Measurements from ENCODE around the gene PTPN7. TPM values are rescaled to one million over a fixed set of nuclear protein-coding genes. Genes with fewer than 3 reads are reported as not detected.
A peak's percentile ranks its signal among the peaks of the same experiment; 100 is the strongest.

Gene PTPN7
- total RNA-seq, 6 donors from 2014 or later: 4.6 to 9.3 (median 7.7) TPM

DNA sequence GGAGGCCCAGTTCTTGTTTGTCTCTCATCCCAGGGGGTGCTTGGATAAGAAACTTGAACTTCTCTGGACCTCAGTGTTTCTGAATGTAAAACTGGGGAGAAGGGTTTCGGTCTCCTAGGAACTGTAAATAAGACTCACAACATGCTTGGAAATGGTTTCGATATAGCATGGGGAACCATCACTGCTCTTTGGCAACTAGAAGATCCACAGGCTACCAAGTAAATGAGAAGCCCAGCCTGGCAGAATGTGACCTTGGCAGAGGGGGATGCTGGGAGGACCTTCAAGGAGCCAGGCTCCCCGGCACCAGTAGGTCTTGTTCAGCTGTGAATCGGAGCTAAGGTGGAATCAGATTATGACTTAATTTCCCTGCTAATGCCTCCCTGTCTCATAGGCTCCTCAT lies 19.6 kb downstream of the PTPN7 start:
- Histone ChIP-seq H3K4me1 (peaks cover 19 to 41% (median 24%) of the 10 kb centered on the region in 4 donors), H3K27me3 (no peaks in the 10 kb centered on the region), H3K4me3 (no peak overlapping the region), H3K36me3 (peaks cover 5 to 30% (median 23%) of the 10 kb centered on the region in 4 donors), H3K27ac (no peak overlapping the region), H3K9me3 (no peaks in the 10 kb centered on the region)
- DNase-seq (no peak), ATAC-seq (ENCODE audit: low FRiP score in 2 of 2) (no peak)
- WGBS, 2 donors: 88 to 96% methylated on average over 4 of the region's 4 CpGs
- TF ChIP-seq EP300 (IDR thresholded peaks at IDR 0.05) (no peak), CTCF (IDR thresholded peaks at IDR 0.05) (no peak)

DNA sequence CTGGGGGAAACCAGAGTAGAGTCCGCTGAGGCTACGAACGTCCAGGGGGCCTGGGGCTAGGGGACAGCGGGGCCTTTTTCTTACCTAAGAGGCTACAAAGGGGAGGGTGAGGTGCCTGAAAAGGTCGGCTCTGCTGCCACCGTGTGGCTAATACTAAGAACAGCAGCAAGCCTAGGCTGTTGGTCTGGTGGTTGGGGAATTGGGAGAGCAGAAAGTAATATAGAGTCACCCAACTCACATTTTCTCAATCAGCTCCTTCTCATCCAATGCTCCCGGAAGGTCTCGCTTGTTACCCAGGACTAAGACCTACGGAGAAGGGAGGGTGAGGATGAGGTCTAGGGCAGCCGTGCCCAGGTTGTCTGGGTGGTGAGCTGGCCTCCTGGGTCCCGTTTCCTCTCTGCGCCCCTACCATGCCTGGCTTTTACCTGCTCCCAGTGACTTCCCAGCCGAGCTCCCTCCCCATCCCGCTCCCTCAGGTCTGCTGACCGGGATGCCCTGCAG lies 25.1 kb downstream of the PTPN7 start:
- Histone ChIP-seq H3K9me3 (no peaks in the 10 kb centered on the region), H3K27ac (peak overlapping the region in 3 of 4 donors; percentile 32 to 88 (median 83)), H3K27me3 (no peaks in the 10 kb centered on the region), H3K36me3 (peaks cover 9 to 66% (median 55%) of the 10 kb centered on the region in 4 donors), H3K4me1 (peaks cover 27 to 38% (median 30%) of the 10 kb centered on the region in 4 donors), H3K4me3 (no peak overlapping the region)
- WGBS, 2 donors: 42 to 48% methylated on average over 12 to 15 of the region's 15 CpGs
- DNase-seq (peak in 1 of 2 donors; percentile 63), ATAC-seq (ENCODE audit: low FRiP score in 2 of 2) (peak; percentile 67 to 82)
- TF ChIP-seq CTCF (IDR thresholded peaks at IDR 0.05) (peak; percentile 56 to 91 (median 76)), EP300 (IDR thresholded peaks at IDR 0.05) (no peak)

DNA sequence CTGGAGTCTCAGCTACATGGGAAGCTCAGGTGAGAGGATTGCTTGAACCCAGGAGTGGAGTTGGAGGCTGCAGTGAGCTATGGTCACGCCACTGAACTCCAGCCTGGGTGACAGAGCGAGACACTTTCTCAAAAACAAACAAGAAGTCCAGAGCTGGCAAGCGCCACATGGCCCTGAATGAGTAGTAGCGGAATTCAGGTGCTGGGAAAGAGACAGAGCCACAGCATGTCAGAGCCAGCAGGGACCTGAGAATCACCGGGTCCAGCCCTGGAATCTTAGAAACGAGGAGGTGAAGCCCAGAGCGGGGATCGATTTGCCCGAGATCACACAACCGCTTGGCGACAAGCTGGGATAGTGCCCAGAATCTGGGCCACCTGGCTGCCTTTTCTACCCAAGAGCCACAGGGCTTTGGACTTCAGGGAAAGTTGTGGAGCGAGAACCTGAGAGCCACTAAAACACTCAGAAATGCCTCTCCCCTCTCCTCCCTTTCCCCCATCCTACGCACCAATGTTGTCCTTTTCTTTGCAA lies 25.7 kb downstream of the PTPN7 start:
- H3K27me3 ChIP-seq: no peaks in the 10 kb centered on the region
- H3K27ac ChIP-seq: peak overlapping the region; percentile 32 to 88 (median 86)
- 75 to 90% methylated on average over 11 to 13 of the region's 13 CpGs for WGBS, 2 donors
- H3K36me3 ChIP-seq: peaks cover 9 to 66% (median 55%) of the 10 kb centered on the region in 4 donors
- H3K4me3 ChIP-seq: no peak overlapping the region
- TF ChIP-seq POLR2A (IDR thresholded peaks at IDR 0.05): no peak
- no peak for TF ChIP-seq CTCF (IDR thresholded peaks at IDR 0.05)
- TF ChIP-seq POLR2AphosphoS5 (IDR thresholded peaks at IDR 0.05): no peak
- TF ChIP-seq EP300 (IDR thresholded peaks at IDR 0.05): no peak
- no peak for ATAC-seq (ENCODE audit: low FRiP score in 2 of 2)
- H3K4me1 ChIP-seq: peaks cover 27 to 37% (median 30%) of the 10 kb centered on the region in 4 donors
- no peak for DNase-seq
- no peaks in the 10 kb centered on the region for H3K9me3 ChIP-seq

DNA sequence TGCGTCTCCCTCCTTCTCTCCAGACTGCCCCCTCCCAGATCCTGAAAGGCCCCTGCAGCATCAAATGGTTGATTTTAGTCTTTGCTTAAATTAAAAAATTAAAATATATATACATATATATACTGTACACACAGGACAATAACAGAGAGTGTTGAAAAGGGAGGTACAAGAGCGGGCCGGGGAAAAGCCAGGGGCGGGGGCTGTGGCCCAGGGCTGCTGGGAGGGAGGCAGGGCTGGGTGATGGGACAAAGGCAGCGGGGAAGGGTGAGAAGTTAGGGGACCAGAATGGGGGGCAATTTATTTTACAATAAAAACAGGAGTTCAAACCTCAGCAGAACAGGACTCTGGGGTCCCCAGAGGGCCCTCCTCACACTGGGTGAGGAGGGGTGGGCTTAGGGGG lies 26.4 kb downstream of the PTPN7 start:
- 94 to 96% methylated on average over 5 of the region's 5 CpGs for WGBS, 2 donors
- DNase-seq (peak in 1 of 2 donors; percentile 59), ATAC-seq (ENCODE audit: low FRiP score in 2 of 2) (no peak)
- Histone ChIP-seq H3K9me3 (no peaks in the 10 kb centered on the region), H3K4me1 (peaks cover 27 to 37% (median 30%) of the 10 kb centered on the region in 4 donors), H3K27ac (peak overlapping the region; percentile 83 to 89 (median 88)), H3K27me3 (no peaks in the 10 kb centered on the region), H3K4me3 (no peak overlapping the region), H3K36me3 (peaks cover 9 to 63% (median 55%) of the 10 kb centered on the region in 4 donors)
- no peak for TF ChIP-seq EP300 (IDR thresholded peaks at IDR 0.05)
- no peak for TF ChIP-seq CTCF (IDR thresholded peaks at IDR 0.05)
- no peak for TF ChIP-seq POLR2A (IDR thresholded peaks at IDR 0.05)
- no peak for TF ChIP-seq POLR2AphosphoS5 (IDR thresholded peaks at IDR 0.05)

GRCh38 chr1:202133496-202133895 lies 26.9 kb downstream of the PTPN7 start:
- peaks cover 6 to 59% (median 53%) of the 10 kb centered on the region in 4 donors for H3K36me3 ChIP-seq

More at GRCh38 chr1:202133496-202133895, 26.9 kb downstream of the PTPN7 start:
- TF ChIP-seq POLR2AphosphoS5 (IDR thresholded peaks at IDR 0.05) (no peak), EP300 (IDR thresholded peaks at IDR 0.05) (no peak), CTCF (IDR thresholded peaks at IDR 0.05) (no peak), POLR2A (IDR thresholded peaks at IDR 0.05) (no peak)
- Histone ChIP-seq H3K27me3 (no peaks in the 10 kb centered on the region), H3K4me1 (peaks cover 27 to 37% (median 30%) of the 10 kb centered on the region in 4 donors), H3K4me3 (no peak overlapping the region), H3K9me3 (no peaks in the 10 kb centered on the region), H3K27ac (peak overlapping the region; percentile 83 to 89 (median 88))
- ATAC-seq (ENCODE audit: low FRiP score in 2 of 2) (no peak), DNase-seq (peak in 1 of 2 donors; percentile 62)
- 57 to 73% methylated on average over 6 to 8 of the region's 8 CpGs for WGBS, 2 donors
